ENCODE results near the gene UFM1. TPM values are rescaled to one million over a fixed set of nuclear protein-coding genes. Genes with fewer than 3 reads are reported as not detected.

Gene UFM1
- total and polyA plus RNA-seq, 2 of the 13 experiments (the other 11 are each of a cell fraction or from before 2014, with no cell fraction given) = 42.6 to 47.0 TPM

- H3K79me2 ChIP-seq (ENCODE audit: insufficient read depth, low read length) = no peaks in the 10 kb centered on the region
- H3K4me3 ChIP-seq (replicated peaks in 1 of 3; ENCODE audit: insufficient read depth in 1 of 3, low read depth in 2 of 3, low read length in 3 of 3) = no peak overlapping the region
- no TSS peak for BruUV-seq (replicated peaks)
- H3K27ac ChIP-seq (ENCODE audit: extremely low read length, insufficient read depth, low read length) = no peak overlapping the region
- FAIRE-seq = no peak
- ATAC-seq = no peak
- no peaks in the 10 kb centered on the region for H3K27me3 ChIP-seq (ENCODE audit: control insufficient read depth in 1 of 2, insufficient read depth in 2 of 2, low read length in 2 of 2)
- POLR2A ChIA-PET = no interaction called here
- CTCF ChIA-PET (ENCODE audit: low intra/inter-chr PET ratio, low total read pairs) = no interaction called here
- H3K9ac ChIP-seq (ENCODE audit: insufficient read depth, low read depth, low read length) = no peak overlapping the region
- in situ Hi-C loops (cut with HindIII; ENCODE audit: extremely low pct_ligation_motif_present, low pct_unique_long_range_greater_than_20kb) (no loop called here), intact Hi-C loops (cut with micrococcal nuclease; ENCODE audit: unreplicated experiment) (no loop called here)
- H3K4me2 ChIP-seq (ENCODE audit: low read depth, low read length) = no peak overlapping the region
- no peaks in the 10 kb centered on the region for H4K20me1 ChIP-seq (ENCODE audit: insufficient read depth, low read length)
- H3K4me1 ChIP-seq (ENCODE audit: insufficient read depth, low read length) = no peaks in the 10 kb centered on the region
- H2AFZ ChIP-seq (ENCODE audit: low read length) = no peak overlapping the region
- H3K36me3 ChIP-seq (replicated peaks in 1 of 2; ENCODE audit: control insufficient read depth in 1 of 2, insufficient read depth in 2 of 2, low read length in 2 of 2) = no peaks in the 10 kb centered on the region
- H3K9me3 ChIP-seq (ENCODE audit: low read length) = peaks cover 17% of the 10 kb centered on the region; the same call in 1 of the 2 replicates
- TF ChIP-seq SIN3A (IDR thresholded peaks at IDR 0.05; ENCODE audit: borderline replicate concordance, low read depth, low read length) = no peak
- no peak for TF ChIP-seq ZFYVE20 (CRISPR knock-in tag; IDR thresholded peaks at IDR 0.05; ENCODE audit: borderline replicate concordance, low read depth)
- no peak for TF ChIP-seq PHF8 (CRISPR knock-in tag; IDR thresholded peaks at IDR 0.05)
- TF ChIP-seq PRPF4 (IDR thresholded peaks at IDR 0.05; ENCODE audit: low read depth, low read length, poor library complexity, severe bottlenecking) = no peak
- TF ChIP-seq NBN (conservative IDR thresholded peaks at IDR 0.05) = no peak
- TF ChIP-seq ZNF276 (CRISPR knock-in tag; IDR thresholded peaks at IDR 0.05; ENCODE audit: low read depth) = no peak
- TF ChIP-seq SRSF4 (IDR thresholded peaks at IDR 0.05; ENCODE audit: low read depth, low read length, poor library complexity, severe bottlenecking) = no peak
- no peak for TF ChIP-seq ZNF234 (CRISPR knock-in tag; conservative IDR thresholded peaks at IDR 0.05)
- DNase-seq (ENCODE audit: low spot score) = no peak
These were observed 51.6 kb downstream of the UFM1 start for GRCh38 chr13:38401276-38401675.

Data from HepG2 (cell line).